ENCODE measurements around the gene NUDT22. TPM values are rescaled to one million over a fixed set of nuclear protein-coding genes. Genes with fewer than 3 reads are reported as not detected.

The NUDT22 gene
- total RNA-seq, 4 donors from 2014 or later = 37.8 to 58.7 (median 48.6) TPM

DNA sequence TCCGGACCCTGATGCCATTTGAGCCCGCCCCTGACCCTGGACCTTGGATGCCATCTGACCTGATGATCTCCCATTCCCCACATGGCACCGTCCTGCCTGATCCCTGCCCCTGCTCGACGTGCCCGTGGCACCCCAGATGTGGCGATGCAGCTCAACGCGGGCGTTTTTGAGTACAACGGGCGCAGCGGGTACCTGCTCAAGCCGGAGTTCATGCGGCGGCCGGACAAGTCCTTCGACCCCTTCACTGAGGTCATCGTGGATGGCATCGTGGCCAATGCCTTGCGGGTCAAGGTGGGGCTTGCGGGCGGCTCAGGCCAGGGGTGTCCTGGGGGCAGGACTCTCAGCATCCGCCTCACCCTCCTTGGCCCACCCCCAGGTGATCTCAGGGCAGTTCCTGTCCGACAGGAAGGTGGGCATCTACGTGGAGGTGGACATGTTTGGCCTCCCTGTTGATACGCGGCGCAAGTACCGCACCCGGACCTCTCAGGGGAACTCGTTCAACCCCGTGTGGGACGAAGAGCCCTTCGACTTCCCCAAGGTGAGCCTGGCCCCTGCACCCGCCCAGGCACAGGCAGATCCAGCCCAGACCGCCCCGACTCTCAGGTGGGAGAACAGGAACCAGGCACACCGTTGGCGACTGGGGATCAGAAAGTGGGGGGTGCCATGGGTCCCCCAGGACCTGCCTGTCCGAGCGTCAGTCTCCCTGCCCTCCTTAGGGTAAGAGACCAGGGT is 36.4 kb downstream of the NUDT22 start:
- Histone ChIP-seq H3K4me3 (no peak overlapping the region), H3K36me3 (peaks cover 32 to 97% (median 94%) of the 10 kb centered on the region in 4 donors), H3K27ac (replicated peaks in 1 of 4) (no peak overlapping the region), H3K27me3 (no peaks in the 10 kb centered on the region), H3K9me3 (no peaks in the 10 kb centered on the region), H3K4me1 (peaks cover 5 to 6% (median 6%) of the 10 kb centered on the region in 4 donors)
- WGBS = 92% methylated on average over 8 of the region's 42 CpGs
- intact Hi-C loops (cut with DNase I) = no loop called here
- DNase-seq (ENCODE audit: extremely low spot score) = no peak
- TF ChIP-seq EP300 (IDR thresholded peaks at IDR 0.05) (no peak), POLR2AphosphoS5 (IDR thresholded peaks at IDR 0.05) (no peak), POLR2A (IDR thresholded peaks at IDR 0.05; ENCODE audit: low read depth) (no peak)
- TF ChIP-seq, protein P1, sequence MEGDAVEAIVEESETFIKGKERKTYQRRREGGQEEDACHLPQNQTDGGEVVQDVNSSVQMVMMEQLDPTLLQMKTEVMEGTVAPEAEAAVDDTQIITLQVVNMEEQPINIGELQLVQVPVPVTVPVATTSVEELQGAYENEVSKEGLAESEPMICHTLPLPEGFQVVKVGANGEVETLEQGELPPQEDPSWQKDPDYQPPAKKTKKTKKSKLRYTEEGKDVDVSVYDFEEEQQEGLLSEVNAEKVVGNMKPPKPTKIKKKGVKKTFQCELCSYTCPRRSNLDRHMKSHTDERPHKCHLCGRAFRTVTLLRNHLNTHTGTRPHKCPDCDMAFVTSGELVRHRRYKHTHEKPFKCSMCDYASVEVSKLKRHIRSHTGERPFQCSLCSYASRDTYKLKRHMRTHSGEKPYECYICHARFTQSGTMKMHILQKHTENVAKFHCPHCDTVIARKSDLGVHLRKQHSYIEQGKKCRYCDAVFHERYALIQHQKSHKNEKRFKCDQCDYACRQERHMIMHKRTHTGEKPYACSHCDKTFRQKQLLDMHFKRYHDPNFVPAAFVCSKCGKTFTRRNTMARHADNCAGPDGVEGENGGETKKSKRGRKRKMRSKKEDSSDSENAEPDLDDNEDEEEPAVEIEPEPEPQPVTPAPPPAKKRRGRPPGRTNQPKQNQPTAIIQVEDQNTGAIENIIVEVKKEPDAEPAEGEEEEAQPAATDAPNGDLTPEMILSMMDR (IDR thresholded peaks at IDR 0.05) = no peak

- no peak for DNase-seq (ENCODE audit: extremely low spot score)
- H3K9me3 ChIP-seq = no peaks in the 10 kb centered on the region
- no peak overlapping the region for H3K27ac ChIP-seq (replicated peaks in 1 of 4)
- WGBS = 61% methylated on average over 6 of the region's 29 CpGs
- peaks cover 14 to 15% (median 14%) of the 10 kb centered on the region in 4 donors for H3K4me1 ChIP-seq
- TF ChIP-seq POLR2AphosphoS5 (IDR thresholded peaks at IDR 0.05) (no peak), EP300 (IDR thresholded peaks at IDR 0.05) (no peak), POLR2A (IDR thresholded peaks at IDR 0.05; ENCODE audit: low read depth) (no peak)
- TF ChIP-seq, protein P1 (IDR thresholded peaks at IDR 0.05) = no peak
- H3K4me3 ChIP-seq = no peak overlapping the region
- H3K27me3 ChIP-seq = no peaks in the 10 kb centered on the region
- peaks cover 32 to 89% (median 87%) of the 10 kb centered on the region in 4 donors for H3K36me3 ChIP-seq
- intact Hi-C loops (cut with DNase I) = no loop called here
Observed at GRCh38 chr11:64263021-64263946, 37.2 kb downstream of the NUDT22 start.

DNA sequence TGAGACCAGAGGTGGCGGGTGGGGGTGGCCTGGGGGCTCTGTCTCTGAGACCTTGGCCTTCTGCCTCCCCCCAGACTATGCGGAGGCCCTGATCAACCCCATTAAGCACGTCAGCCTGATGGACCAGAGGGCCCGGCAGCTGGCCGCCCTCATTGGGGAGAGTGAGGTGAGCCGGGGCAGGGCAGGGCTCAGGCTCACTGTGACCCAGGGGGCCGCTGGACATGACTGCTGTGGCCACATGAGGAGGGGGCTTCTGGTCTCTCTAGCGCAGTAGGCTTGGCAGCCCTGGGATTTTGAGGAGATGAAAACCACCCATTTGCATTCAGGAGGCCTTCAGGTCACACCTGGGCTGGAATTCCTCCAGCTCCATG is 37.9 kb downstream of the NUDT22 start:
- H3K4me3 ChIP-seq = no peak overlapping the region
- H3K27ac ChIP-seq (replicated peaks in 1 of 4) = no peak overlapping the region
- no peak for TF ChIP-seq POLR2A (IDR thresholded peaks at IDR 0.05; ENCODE audit: low read depth)
- TF ChIP-seq POLR2AphosphoS5 (IDR thresholded peaks at IDR 0.05) = no peak
- no peak for TF ChIP-seq EP300 (IDR thresholded peaks at IDR 0.05)
- TF ChIP-seq, protein P1 (IDR thresholded peaks at IDR 0.05) = no peak
- intact Hi-C loops (cut with DNase I) = no loop called here
- H3K36me3 ChIP-seq = peaks cover 27 to 82% (median 81%) of the 10 kb centered on the region in 4 donors
- H3K27me3 ChIP-seq = no peaks in the 10 kb centered on the region
- H3K4me1 ChIP-seq = peaks cover 20 to 21% (median 21%) of the 10 kb centered on the region in 4 donors
- WGBS = 83% methylated on average over 3 of the region's 8 CpGs
- H3K9me3 ChIP-seq = no peaks in the 10 kb centered on the region
- DNase-seq (ENCODE audit: extremely low spot score) = no peak

DNA sequence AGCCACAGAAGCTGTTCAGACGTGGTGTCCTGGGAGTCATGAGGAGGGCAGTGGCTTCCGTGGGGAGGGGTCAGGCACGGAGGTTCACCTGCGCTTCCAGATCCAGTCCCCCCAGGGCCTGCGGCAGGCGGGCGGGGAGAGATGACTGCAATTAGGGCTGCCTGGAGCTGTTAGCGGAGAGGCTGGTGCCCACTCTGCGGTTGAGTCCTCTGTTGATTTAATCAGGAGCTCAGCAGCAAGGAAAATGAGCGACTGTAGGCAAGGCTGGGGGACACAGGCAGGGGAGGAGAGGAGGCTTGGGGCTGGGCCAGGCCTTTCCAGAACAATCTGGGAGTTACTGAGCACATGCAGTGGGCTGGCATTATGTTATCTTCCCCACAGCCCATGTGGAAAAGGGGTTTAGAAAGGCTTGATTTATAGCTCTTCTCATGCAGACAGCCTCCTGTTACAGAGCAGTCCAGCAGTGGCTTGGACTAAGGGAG is 38.3 kb downstream of the NUDT22 start:
- H3K27me3 ChIP-seq = no peaks in the 10 kb centered on the region
- no peak for DNase-seq (ENCODE audit: extremely low spot score)
- H3K4me1 ChIP-seq = peaks cover 22 to 24% (median 23%) of the 10 kb centered on the region in 4 donors
- intact Hi-C loops (cut with DNase I) = no loop called here
- no peak overlapping the region for H3K4me3 ChIP-seq
- peaks cover 25 to 77% (median 76%) of the 10 kb centered on the region in 4 donors for H3K36me3 ChIP-seq
- no peak overlapping the region for H3K27ac ChIP-seq (replicated peaks in 1 of 4)
- WGBS = 87% methylated on average over 10 of the region's 10 CpGs
- H3K9me3 ChIP-seq = no peaks in the 10 kb centered on the region
- TF ChIP-seq, protein P1 (IDR thresholded peaks at IDR 0.05) = no peak
- TF ChIP-seq POLR2AphosphoS5 (IDR thresholded peaks at IDR 0.05) (no peak), EP300 (IDR thresholded peaks at IDR 0.05) (no peak), POLR2A (IDR thresholded peaks at IDR 0.05; ENCODE audit: low read depth) (no peak)
